H1 (cell line): ENCODE results near the gene UBE3C. TPM values are rescaled to one million over a fixed set of nuclear protein-coding genes. Genes with fewer than 3 reads are reported as not detected.

Experiments
- CTCF ChIA-PET: fragments of 300-600 bp; sonication (Branson Sonifier 250); formaldehyde crosslinking; loops from one replicate; lab custom pipeline; 2021; ENCODE audit not compliant: partially characterized antibody; lab: Charles Lee
- POLR2A ChIA-PET: fragments of 300-600 bp; sonication (Branson Sonifier 250); formaldehyde crosslinking; loops from one replicate; lab custom pipeline; 2021; ENCODE audit warnings: inconsistent platforms; ENCODE audit not compliant: partially characterized antibody; lab: Charles Lee
- DNase-seq, 2 experiments: peaks; one replicate each; pipeline versions ENCODE4 v3.0.0 to v3.0.0-alpha.2; 2010 to 2022; ENCODE audit warnings: low spot score in 2 of 2, low read depth in 1 of 2, mixed read lengths in 1 of 2
- FAIRE-seq: peaks from 2 replicates; lab custom pipeline; 2011; peaks lifted over from hg19 to GRCh38; lab: Jason Lieb, UNC
- H2AFZ ChIP-seq: 2 replicates; pipeline ENCODE4 v1.8.1; 2012; ENCODE audit warnings: low read length, inconsistent platforms
- H2AK5ac ChIP-seq: 2 replicates; pipeline ENCODE4 v1.6.1; 2013; ENCODE audit warnings: low read depth, low read length
- H2BK120ac ChIP-seq: replicated peaks from 2 replicates; pipeline ENCODE3; 2013; ENCODE audit warnings: low read depth, low read length, inconsistent platforms
- H2BK12ac ChIP-seq: 2 replicates; pipeline ENCODE4 v1.6.1; 2013; ENCODE audit warnings: low read depth, low read length
- H2BK15ac ChIP-seq: 2 replicates; pipeline ENCODE4 v1.6.1; 2013; ENCODE audit warnings: low read length
- H2BK20ac ChIP-seq: 2 replicates; pipeline ENCODE4 v1.6.1; 2013; ENCODE audit warnings: low read length
- H2BK5ac ChIP-seq: 2 replicates; pipeline ENCODE4 v1.6.1; 2013; ENCODE audit warnings: low read depth, low read length
- H3K14ac ChIP-seq: 2 replicates; pipeline ENCODE4 v1.6.1; 2013; ENCODE audit warnings: inconsistent platforms; ENCODE audit not compliant: insufficient read length
- H3K18ac ChIP-seq: 2 replicates; pipeline ENCODE4 v1.6.1; 2013; ENCODE audit warnings: low read length; ENCODE audit errors: extremely low read depth
- H3K23ac ChIP-seq: 2 replicates; pipeline ENCODE4 v1.6.1; 2013; ENCODE audit warnings: inconsistent platforms; ENCODE audit not compliant: insufficient read length
- H3K23me2 ChIP-seq: 2 replicates; pipeline ENCODE4 v1.6.1; 2013; ENCODE audit warnings: low read depth, low read length
- H3K27ac ChIP-seq: 2 replicates; pipeline ENCODE4 v1.6.1; 2011; ENCODE audit warnings: low read depth, low read length, inconsistent platforms
- H3K27me3 ChIP-seq, 4 experiments: replicated peaks in 1 of 4; 1 replicate in 1 of 4; 2 replicates in 3 of 4; pipeline versions ENCODE4 v1.6.1 to v1.8.1; 2011 to 2013; ENCODE audit warnings: low read length in 3 of 4, mild to moderate bottlenecking in 3 of 4, inconsistent platforms in 2 of 4, mixed read lengths in 2 of 4, moderate library complexity in 1 of 4; ENCODE audit not compliant: control insufficient read depth in 3 of 4, insufficient read depth in 3 of 4; ENCODE audit errors: extremely low read depth in 1 of 4
- H3K36me3 ChIP-seq, 4 experiments: 2 replicates each; pipeline versions ENCODE4 v1.6.1 to v1.8.1; 2011 to 2013; ENCODE audit warnings: mild to moderate bottlenecking in 4 of 4, low read length in 3 of 4, moderate library complexity in 2 of 4, control low read depth in 1 of 4, inconsistent platforms in 1 of 4; ENCODE audit not compliant: insufficient read depth in 4 of 4, control insufficient read depth in 2 of 4
- H3K4ac ChIP-seq: replicated peaks from 2 replicates; pipeline ENCODE3; 2013; ENCODE audit warnings: low read length, low read depth, mixed read lengths, inconsistent platforms; ENCODE audit not compliant: insufficient read length
- H3K4me1 ChIP-seq, 4 experiments: replicated peaks in 1 of 4; 1 replicate in 1 of 4; 2 replicates in 3 of 4; pipeline versions ENCODE4 v1.6.1 to v1.8.1; 2011 to 2013; ENCODE audit warnings: low read length in 3 of 4, inconsistent platforms in 2 of 4, mixed read lengths in 1 of 4; ENCODE audit not compliant: insufficient read depth in 4 of 4, control insufficient read depth in 3 of 4
- H3K4me2 ChIP-seq, 2 experiments: 2 replicates each; pipeline versions ENCODE4 v1.6.1 to v1.8.1; 2011 to 2013; ENCODE audit warnings: low read depth in 2 of 2, low read length in 2 of 2, control low read depth in 1 of 2, inconsistent platforms in 1 of 2, mild to moderate bottlenecking in 1 of 2; ENCODE audit not compliant: insufficient read depth in 1 of 2
- H3K4me3 ChIP-seq, 4 experiments: fragments of 200-600, 300-600 bp in 1 of 4; sonication (generic), shearing (Covaris generic), sonication (Bioruptor Twin) in 1 of 4; 2 replicates each; pipeline versions ENCODE4 v1.5.1 to v1.8.1; 2011 to 2016; ENCODE audit warnings: low read length in 4 of 4, low read depth in 3 of 4, control low read depth in 2 of 4, inconsistent platforms in 2 of 4, mild to moderate bottlenecking in 2 of 4, mixed read lengths in 1 of 4, moderate library complexity in 1 of 4; ENCODE audit not compliant: insufficient read depth in 2 of 4; ENCODE audit errors: extremely low read depth in 1 of 4
- H3K56ac ChIP-seq: replicated peaks from 2 replicates; pipeline ENCODE3; 2013; ENCODE audit warnings: low read depth, mild to moderate bottlenecking, mixed read lengths, low read length, inconsistent platforms; ENCODE audit not compliant: insufficient read length
- H3K79me1 ChIP-seq: 2 replicates; pipeline ENCODE4 v1.6.1; 2013; ENCODE audit warnings: low read depth, low read length, control low read depth
- H3K79me2 ChIP-seq, 2 experiments: 2 replicates each; pipeline versions ENCODE4 v1.6.1 to v1.8.1; 2012 to 2013; ENCODE audit warnings: low read length in 2 of 2, mild to moderate bottlenecking in 2 of 2, inconsistent platforms in 1 of 2; ENCODE audit not compliant: insufficient read depth in 2 of 2, control insufficient read depth in 1 of 2
- H3K9ac ChIP-seq, 4 experiments: replicated peaks in 1 of 4; 1 replicate in 1 of 4; 2 replicates in 3 of 4; pipeline versions ENCODE4 v1.6.1 to v1.8.1; 2011 to 2013; ENCODE audit warnings: low read depth in 3 of 4, low read length in 3 of 4, control low read depth in 2 of 4, mild to moderate bottlenecking in 2 of 4, moderate library complexity in 2 of 4, inconsistent platforms in 1 of 4; ENCODE audit errors: extremely low read depth in 1 of 4
- H3K9me3 ChIP-seq, 2 experiments: 2 replicates each; pipeline versions ENCODE4 v1.6.1 to v1.8.1; 2012 to 2013; ENCODE audit warnings: mild to moderate bottlenecking in 2 of 2, moderate library complexity in 2 of 2, control low read depth in 1 of 2, inconsistent platforms in 1 of 2, low read depth in 1 of 2, low read length in 1 of 2, mixed read lengths in 1 of 2; ENCODE audit not compliant: insufficient read depth in 2 of 2
- H4K20me1 ChIP-seq, 2 experiments: replicated peaks in 1 of 2; 2 replicates each; pipeline versions ENCODE3 to v1.8.1; 2011 to 2013; ENCODE audit warnings: inconsistent platforms in 2 of 2, low read length in 2 of 2, mild to moderate bottlenecking in 1 of 2; ENCODE audit not compliant: insufficient read depth in 2 of 2, control insufficient read depth in 1 of 2
- H4K5ac ChIP-seq: 2 replicates; pipeline ENCODE4 v1.6.1; 2013; ENCODE audit warnings: low read length, low read depth, mixed read lengths, inconsistent platforms; ENCODE audit not compliant: insufficient read length
- H4K8ac ChIP-seq: 2 replicates; pipeline ENCODE4 v1.8.0; 2013; ENCODE audit warnings: mild to moderate bottlenecking, moderate library complexity, low read length, inconsistent platforms; ENCODE audit not compliant: insufficient read depth; ENCODE audit errors: extremely low read depth
- H4K91ac ChIP-seq: replicated peaks from 2 replicates; pipeline ENCODE3; 2013; ENCODE audit warnings: low read length, mixed read lengths, inconsistent platforms; ENCODE audit not compliant: insufficient read length
- BACH1 ChIP-seq: IDR thresholded peaks from 2 replicates; pipeline ENCODE4 v1.6.1; 2012; ENCODE audit warnings: low read length, improper control_type of control experiment
- SP2 ChIP-seq: IDR thresholded peaks from 2 replicates; pipeline ENCODE4 v1.6.1; 2012; ENCODE audit warnings: mild to moderate bottlenecking, low read length, inconsistent platforms
- TEAD4 ChIP-seq: IDR thresholded peaks from 2 replicates; pipeline ENCODE4 v1.6.1; 2012; ENCODE audit warnings: low read depth, low read length, inconsistent platforms, mixed read lengths
- WGBS, 2 experiments: shearing (Covaris generic) in 1 of 2; methylation state at CpG; one replicate each; pipeline versions ENCODE4 v1.1.6 to v1.1.7; 2013 to 2015; ENCODE audit warnings: low lambda C conversion rate in 2 of 2, mixed read lengths in 2 of 2, inconsistent platforms in 1 of 2, low coverage in 1 of 2, missing lambda C conversion rate in 1 of 2; ENCODE audit not compliant: insufficient replicate concordance in 2 of 2, insufficient coverage in 1 of 2, insufficient read length in 1 of 2; ENCODE audit errors: extremely low coverage in 1 of 2, missing lambda C conversion rate in 1 of 2; 5-methylcytosine and 5-hydroxymethylcytosine counted together
- polyA plus RNA-seq, 7 experiments: library from polyadenylated mRNA; depleted of rRNA in 3 of 7; stranded (reverse) in 5 of 7; unstranded in 2 of 7; fragments of >200 nt in 5 of 7; fragments of 200-250 nt in 2 of 7; gene quantifications; 1 replicate in 5 of 7; 2 replicates in 1 of 7; 4 replicates in 1 of 7; pipeline versions ENCODE4 v1.2.1 to v1.2.3, GENCODE V29; 2011 to 2013; ENCODE audit warnings: missing spikeins in 2 of 7, mixed read lengths in 2 of 7
- total RNA-seq: library from RNA; stranded (reverse); fragmentation: NEBNext Ultra II Directional; extraction: Animal tissue kit (Norgen Biotek cat#: 25700); gene quantifications from 2 replicates; pipeline ENCODE4 v1.2.1, GENCODE V29; 2021

Gene UBE3C
- total and polyA plus RNA-seq, 2 of the 8 experiments (the other 6 are each of a cell fraction or from before 2014, with no cell fraction given) = 32.0 to 54.1 TPM

GRCh38 chr7:157246052-157246451 is 107.3 kb downstream of the UBE3C start:
- H2BK5ac ChIP-seq = no peak overlapping the region
- no peaks in the 10 kb centered on the region for H3K27me3 ChIP-seq
- H3K18ac ChIP-seq = no peak overlapping the region
- H3K4me2 ChIP-seq = no peak overlapping the region
- POLR2A ChIA-PET = interaction anchor here (0.9 to 1.5 kb wide), 3 partner anchors 8 to 108 kb away, joined by 3 to 5 read pairs (median 3); no protein-coding TSS in a partner anchor
- WGBS, 2 experiments = 92% methylated on average over 8 of the region's 8 CpGs; no CpG with 5 or more reads in 1 of the 2 experiments
- H3K9me3 ChIP-seq = no peaks in the 10 kb centered on the region
- H3K9ac ChIP-seq = no peak overlapping the region
- no peak for FAIRE-seq
- H2BK20ac ChIP-seq = no peak overlapping the region
- H2BK12ac ChIP-seq = no peak overlapping the region
- peaks cover 3 to 19% (median 8%) of the 10 kb centered on the region in 4 experiments; a peak in 5 of 8 replicates for H3K36me3 ChIP-seq
- no peak for TF ChIP-seq TEAD4
- TF ChIP-seq SP2 = no peak
- TF ChIP-seq BACH1 = no peak
- H4K91ac ChIP-seq = no peak overlapping the region
- CTCF ChIA-PET = interaction anchor here (0.9 to 17.0 kb wide), 3 partner anchors 17 to 228 kb away, joined by 3 to 207 read pairs (median 72); no protein-coding TSS in a partner anchor
- no peak overlapping the region for H3K4me3 ChIP-seq
- no peak overlapping the region for H4K5ac ChIP-seq
- H2AK5ac ChIP-seq = no peak overlapping the region
- H2BK120ac ChIP-seq = no peak overlapping the region
- no peak for DNase-seq
- no peak overlapping the region for H3K4ac ChIP-seq
- H3K4me1 ChIP-seq = no peaks in the 10 kb centered on the region
- H3K56ac ChIP-seq = no peak overlapping the region
- no peaks in the 10 kb centered on the region; the same call in 1 of the 2 replicates for H3K79me1 ChIP-seq
- H4K20me1 ChIP-seq = peaks cover 1 to 2% of the 10 kb centered on the region in 2 experiments
- no peak overlapping the region for H3K27ac ChIP-seq
- H3K23ac ChIP-seq = no peak overlapping the region
- H3K14ac ChIP-seq = no peak overlapping the region
- no peaks in the 10 kb centered on the region for H3K23me2 ChIP-seq
- H2BK15ac ChIP-seq = no peak overlapping the region
- no peak overlapping the region for H4K8ac ChIP-seq
- no peaks in the 10 kb centered on the region; a peak in 1 of 4 replicates for H3K79me2 ChIP-seq
- no peak overlapping the region for H2AFZ ChIP-seq
